Fibroblast of villous mesenchyme (primary cell): ENCODE measurements around the gene SPECC1. TPM values are rescaled to one million over a fixed set of nuclear protein-coding genes. Genes with fewer than 3 reads are reported as not detected.

Experiments
- DNase-seq: peaks from one replicate; pipeline ENCODE4 v3.0.0-alpha.2; 2010; ENCODE audit warnings: low read depth
- H3K4me3 ChIP-seq: 2 replicates; pipeline ENCODE4 v1.5.1; 2011; ENCODE audit warnings: low read depth, mild to moderate bottlenecking, low read length
- total RNA-seq: library from RNA; depleted of rRNA; stranded (reverse); fragments of >200 nt; gene quantifications from 2 replicates; pipeline ENCODE4 v1.2.3, GENCODE V29; 2012
- TF ChIP-seq, protein P1 (sequence below): IDR thresholded peaks from 2 replicates; pipeline ENCODE4 v1.5.1; 2012; ENCODE audit warnings: low read depth, mild to moderate bottlenecking, low read length; ENCODE audit not compliant: insufficient read depth

The SPECC1 gene
- total RNA-seq, 1 donor: 148 TPM

GRCh38 chr17:20294120-20294519 is 285.0 kb downstream of the SPECC1 start:
- no peak overlapping the region for H3K4me3 ChIP-seq
- TF ChIP-seq, protein P1, sequence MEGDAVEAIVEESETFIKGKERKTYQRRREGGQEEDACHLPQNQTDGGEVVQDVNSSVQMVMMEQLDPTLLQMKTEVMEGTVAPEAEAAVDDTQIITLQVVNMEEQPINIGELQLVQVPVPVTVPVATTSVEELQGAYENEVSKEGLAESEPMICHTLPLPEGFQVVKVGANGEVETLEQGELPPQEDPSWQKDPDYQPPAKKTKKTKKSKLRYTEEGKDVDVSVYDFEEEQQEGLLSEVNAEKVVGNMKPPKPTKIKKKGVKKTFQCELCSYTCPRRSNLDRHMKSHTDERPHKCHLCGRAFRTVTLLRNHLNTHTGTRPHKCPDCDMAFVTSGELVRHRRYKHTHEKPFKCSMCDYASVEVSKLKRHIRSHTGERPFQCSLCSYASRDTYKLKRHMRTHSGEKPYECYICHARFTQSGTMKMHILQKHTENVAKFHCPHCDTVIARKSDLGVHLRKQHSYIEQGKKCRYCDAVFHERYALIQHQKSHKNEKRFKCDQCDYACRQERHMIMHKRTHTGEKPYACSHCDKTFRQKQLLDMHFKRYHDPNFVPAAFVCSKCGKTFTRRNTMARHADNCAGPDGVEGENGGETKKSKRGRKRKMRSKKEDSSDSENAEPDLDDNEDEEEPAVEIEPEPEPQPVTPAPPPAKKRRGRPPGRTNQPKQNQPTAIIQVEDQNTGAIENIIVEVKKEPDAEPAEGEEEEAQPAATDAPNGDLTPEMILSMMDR: no peak
- no peak for DNase-seq

- TF ChIP-seq, protein P1: no peak
- H3K4me3 ChIP-seq: no peak overlapping the region
- no peak for DNase-seq
Observed at GRCh38 chr17:20299013-20299412, 289.9 kb downstream of the SPECC1 start.

- TF ChIP-seq, protein P1: no peak
- no peak overlapping the region for H3K4me3 ChIP-seq
- peak; percentile 85 for DNase-seq
Observed at GRCh38 chr17:20300436-20300934, 291.3 kb downstream of the SPECC1 start.

GRCh38 chr17:20302246-20302917 is 293.2 kb downstream of the SPECC1 start:
- DNase-seq: peak; percentile 30
- TF ChIP-seq, protein P1: no peak
- no peak overlapping the region for H3K4me3 ChIP-seq

DNA sequence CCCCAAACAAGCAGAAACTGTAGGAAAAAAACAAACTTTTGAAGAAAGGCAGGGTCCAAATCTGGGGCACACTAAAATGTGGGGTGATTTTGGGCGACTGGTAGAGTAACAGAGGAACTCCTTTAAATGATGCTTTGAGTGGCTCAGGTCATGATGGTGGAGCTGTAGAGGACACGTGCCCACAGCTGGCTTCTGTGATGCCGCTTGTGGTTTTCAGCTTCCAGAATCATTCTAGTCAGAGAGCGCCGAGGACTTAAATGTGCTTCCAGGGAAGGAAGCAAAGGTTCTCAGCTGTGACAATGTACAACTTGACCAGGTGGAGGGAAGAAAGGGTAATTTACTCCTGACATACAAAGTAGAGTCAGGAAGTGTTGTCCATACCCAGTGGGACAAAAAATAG is 295.8 kb downstream of the SPECC1 start:
- H3K4me3 ChIP-seq: no peak overlapping the region
- TF ChIP-seq, protein P1: no peak
- DNase-seq: no peak

- no peak overlapping the region for H3K4me3 ChIP-seq
- TF ChIP-seq, protein P1: no peak
- DNase-seq: no peak
Observed at GRCh38 chr17:20306924-20307323, 297.8 kb downstream of the SPECC1 start.
